H9 (cell line): ENCODE data around the gene PACSIN2. TPM values are rescaled to one million over a fixed set of nuclear protein-coding genes. Genes with fewer than 3 reads are reported as not detected.
A peak's percentile ranks its signal among the peaks of the same experiment; 100 is the strongest.

Source experiments
- DNase-seq: peaks from one replicate; pipeline ENCODE4 v3.0.0-alpha.2; 2017
- H2AFZ ChIP-seq: one replicate; pipeline ENCODE4 v1.6.1; 2013; ENCODE audit warnings: mild to moderate bottlenecking, low read length, control low read depth, moderate library complexity
- H2AK5ac ChIP-seq: 2 replicates; pipeline ENCODE4 v1.6.1; 2013; ENCODE audit warnings: low read length, control low read depth, mixed read lengths; ENCODE audit not compliant: insufficient read length
- H2BK120ac ChIP-seq: one replicate; pipeline ENCODE4 v1.6.1; 2013; ENCODE audit warnings: low read depth, mild to moderate bottlenecking, low read length, control low read depth, inconsistent platforms; ENCODE audit not compliant: poor library complexity, severe bottlenecking
- H2BK12ac ChIP-seq: 2 replicates; pipeline ENCODE4 v1.6.1; 2013; ENCODE audit warnings: low read length, control low read depth, mixed read lengths, low read depth; ENCODE audit not compliant: insufficient read length
- H2BK15ac ChIP-seq: 2 replicates; pipeline ENCODE4 v1.6.1; 2013; ENCODE audit warnings: low read depth, low read length, control low read depth
- H2BK20ac ChIP-seq: one replicate; pipeline ENCODE4 v1.6.1; 2013; ENCODE audit warnings: low read depth, mild to moderate bottlenecking, low read length, control low read depth, inconsistent platforms; ENCODE audit not compliant: poor library complexity, severe bottlenecking
- H2BK5ac ChIP-seq: 2 replicates; pipeline ENCODE4 v1.6.1; 2013; ENCODE audit warnings: low read length, control low read depth, mixed read lengths; ENCODE audit not compliant: insufficient read length
- H3K14ac ChIP-seq: 2 replicates; pipeline ENCODE4 v1.6.1; 2013; ENCODE audit warnings: low read length, control low read depth; ENCODE audit not compliant: insufficient read depth
- H3K18ac ChIP-seq: 2 replicates; pipeline ENCODE4 v1.6.1; 2013; ENCODE audit warnings: low read depth, mild to moderate bottlenecking, mixed read lengths, low read length, control low read depth; ENCODE audit not compliant: insufficient read length
- H3K23ac ChIP-seq: 2 replicates; pipeline ENCODE4 v1.6.1; 2013; ENCODE audit warnings: low read length, control low read depth, mixed read lengths, low read depth; ENCODE audit not compliant: insufficient read length
- H3K23me2 ChIP-seq: 2 replicates; pipeline ENCODE4 v1.6.1; 2013; ENCODE audit warnings: low read depth, mild to moderate bottlenecking, mixed read lengths, low read length, control low read depth; ENCODE audit not compliant: insufficient read length, poor library complexity, severe bottlenecking
- H3K27ac ChIP-seq: 2 replicates; pipeline ENCODE4 v1.5.1; 2013; ENCODE audit warnings: low read length, control low read depth, mixed read lengths, low read depth; ENCODE audit not compliant: insufficient read length
- H3K27me3 ChIP-seq: 2 replicates; pipeline ENCODE4 v1.6.1; 2013; ENCODE audit warnings: low read length, control low read depth, inconsistent platforms; ENCODE audit not compliant: insufficient read depth
- H3K4ac ChIP-seq: 2 replicates; pipeline ENCODE4 v1.6.1; 2013; ENCODE audit warnings: low read depth, mild to moderate bottlenecking, control low read depth, inconsistent platforms, low read length, moderate library complexity
- H3K4me1 ChIP-seq: 2 replicates; pipeline ENCODE4 v1.6.1; 2013; ENCODE audit warnings: low read length, control low read depth, inconsistent platforms; ENCODE audit not compliant: insufficient read depth
- H3K4me2 ChIP-seq: 2 replicates; pipeline ENCODE4 v1.6.1; 2013; ENCODE audit warnings: low read length, control low read depth, mixed read lengths; ENCODE audit not compliant: insufficient read length, insufficient read depth
- H3K56ac ChIP-seq: 2 replicates; pipeline ENCODE4 v1.6.1; 2013; ENCODE audit warnings: low read depth, mild to moderate bottlenecking, mixed read lengths, low read length, control low read depth; ENCODE audit not compliant: insufficient read length
- H3K79me1 ChIP-seq: 2 replicates; pipeline ENCODE4 v1.6.1; 2013; ENCODE audit warnings: low read depth, mild to moderate bottlenecking, moderate library complexity, low read length, control low read depth, inconsistent platforms; ENCODE audit not compliant: insufficient read depth, poor library complexity, severe bottlenecking
- H3K79me2 ChIP-seq: 2 replicates; pipeline ENCODE4 v1.6.1; 2013; ENCODE audit warnings: low read length, control low read depth, inconsistent platforms; ENCODE audit not compliant: insufficient read depth
- H3K9ac ChIP-seq: 2 replicates; pipeline ENCODE4 v1.6.1; 2013; ENCODE audit warnings: low read length, control low read depth, mixed read lengths; ENCODE audit not compliant: insufficient read length; ENCODE audit errors: extremely low read depth
- H3K9me3 ChIP-seq: one replicate; pipeline ENCODE4 v1.6.1; 2013; ENCODE audit warnings: low read depth, low read length, inconsistent platforms; ENCODE audit not compliant: control insufficient read depth
- H3T11ph ChIP-seq: one replicate; pipeline ENCODE4 v1.6.1; 2013; ENCODE audit warnings: mild to moderate bottlenecking, low read length, control low read depth, inconsistent platforms
- H4K20me1 ChIP-seq: one replicate; pipeline ENCODE4 v1.6.1; 2013; ENCODE audit not compliant: control insufficient read depth, insufficient read length, insufficient read depth
- H4K5ac ChIP-seq: 2 replicates; pipeline ENCODE4 v1.6.1; 2013; ENCODE audit warnings: low read depth, mild to moderate bottlenecking, mixed read lengths, low read length, control low read depth; ENCODE audit not compliant: insufficient read length
- H4K8ac ChIP-seq: replicated peaks from 2 replicates; pipeline ENCODE4 v1.6.1; 2013; ENCODE audit warnings: low read length, control low read depth, mixed read lengths, low read depth; ENCODE audit not compliant: insufficient read length
- H4K91ac ChIP-seq: 2 replicates; pipeline ENCODE4 v1.6.1; 2013; ENCODE audit warnings: low read depth, mild to moderate bottlenecking, moderate library complexity, mixed read lengths, low read length, control low read depth; ENCODE audit not compliant: insufficient read length
- H3K27ac Mint-ChIP-seq, 3 experiments: 2 replicates in 2 of 3; 3 replicates in 1 of 3; pipeline ENCODE4 v1.8.0; 2020 to 2021; ENCODE audit warnings: mixed read lengths in 3 of 3, mild to moderate bottlenecking in 1 of 3, moderate library complexity in 1 of 3
- H3K27me3 Mint-ChIP-seq: 2 replicates; pipeline ENCODE4 v1.8.0; 2021; ENCODE audit warnings: low read depth, mild to moderate bottlenecking, moderate library complexity, mixed read lengths
- H3K36me3 Mint-ChIP-seq, 3 experiments: 2 replicates in 2 of 3; 3 replicates in 1 of 3; pipeline ENCODE4 v1.8.0; 2020 to 2021; ENCODE audit warnings: low read depth in 3 of 3, mixed read lengths in 3 of 3; ENCODE audit not compliant: insufficient read depth in 1 of 3
- H3K4me1 Mint-ChIP-seq, 2 experiments: 2 replicates each; pipeline ENCODE4 v1.8.0; 2020; ENCODE audit warnings: mixed read lengths in 2 of 2
- H3K4me3 Mint-ChIP-seq, 2 experiments: 2 replicates in 1 of 2; 3 replicates in 1 of 2; pipeline ENCODE4 v1.8.0; 2020 to 2021; ENCODE audit warnings: mild to moderate bottlenecking in 2 of 2, mixed read lengths in 2 of 2, moderate library complexity in 1 of 2
- H3K9me3 Mint-ChIP-seq, 2 experiments: 2 replicates in 1 of 2; 3 replicates in 1 of 2; pipeline ENCODE4 v1.8.0; 2020; ENCODE audit warnings: mild to moderate bottlenecking in 2 of 2, mixed read lengths in 2 of 2, moderate library complexity in 1 of 2
- CTCF ChIP-seq: fragments of 200-600 bp; sonication (generic); conservative IDR thresholded peaks from 3 replicates; pipeline ENCODE4 v1.8.0; 2021; ENCODE audit warnings: antibody characterized with exemption, mild to moderate bottlenecking
- WGBS: extraction: QIAGEN DNeasy Blood & Tissue Kit; methylation state at CpG from one replicate; pipeline ENCODE4 v1.1.7; 2013; ENCODE audit warnings: missing lambda C conversion rate, low lambda C conversion rate, mixed read lengths; ENCODE audit not compliant: insufficient read length; ENCODE audit errors: extremely low coverage; 5-methylcytosine and 5-hydroxymethylcytosine counted together
- total RNA-seq: library from RNA; stranded (reverse); gene quantifications from 2 replicates; pipeline ENCODE4 v1.2.1, GENCODE V29; 2021

The PACSIN2 gene
- total RNA-seq, 1 experiment from 2014 or later, result 62.3 TPM

- WGBS, result no CpG with 5 or more reads among the region's 4 CpGs
- no peak overlapping the region for H3K9ac ChIP-seq
- peaks cover 3% of the 10 kb centered on the region; the same call in 1 of the 2 replicates for H3K27me3 ChIP-seq
- no peaks in the 10 kb centered on the region for H4K20me1 ChIP-seq
- Mint-ChIP-seq H3K4me1 (peaks cover 3 to 11% of the 10 kb centered on the region in 2 experiments), H3K27me3 (peaks cover 26% of the 10 kb centered on the region), H3K9me3 (no peaks in the 10 kb centered on the region; a peak in 1 of 5 replicates), H3K27ac (no peak overlapping the region), H3K4me3 (peak overlapping the region in 1 of 2 experiments; percentile 43; a peak in 1 of 5 replicates), H3K36me3 (no peaks in the 10 kb centered on the region)
- DNase-seq, result no peak
- H3K79me2 ChIP-seq, result no peaks in the 10 kb centered on the region
- H2AFZ ChIP-seq, result no peak overlapping the region
- no peak overlapping the region for H2BK20ac ChIP-seq
- no peak overlapping the region for H2BK15ac ChIP-seq
- no peaks in the 10 kb centered on the region for H3K4me1 ChIP-seq
- no peak overlapping the region for H3K4ac ChIP-seq
- TF ChIP-seq CTCF, result no peak
- H3K18ac ChIP-seq, result no peak overlapping the region
- H3K23ac ChIP-seq, result no peak overlapping the region
- peaks cover 5% of the 10 kb centered on the region for H3K23me2 ChIP-seq
- H3K4me2 ChIP-seq, result no peak overlapping the region
- H4K91ac ChIP-seq, result no peak overlapping the region
- no peak overlapping the region for H4K8ac ChIP-seq
- no peaks in the 10 kb centered on the region for H3K9me3 ChIP-seq
- no peak overlapping the region for H3K27ac ChIP-seq
- no peak overlapping the region for H4K5ac ChIP-seq
- no peak overlapping the region for H3K14ac ChIP-seq
- H2BK5ac ChIP-seq, result no peak overlapping the region
- no peak overlapping the region for H3K56ac ChIP-seq
- H2BK12ac ChIP-seq, result no peak overlapping the region
- no peak overlapping the region for H3T11ph ChIP-seq
- no peaks in the 10 kb centered on the region for H3K79me1 ChIP-seq
- H2AK5ac ChIP-seq, result no peak overlapping the region
- no peak overlapping the region for H2BK120ac ChIP-seq
Measured at GRCh38 chr22:42860968-42861367, 154.0 kb downstream of the PACSIN2 start.
